Activated naive CD4-positive, alpha-beta T cell (primary cell): ENCODE data around the gene POLR3H.

Experiments
- DNase-seq, 4 experiments: peaks; one replicate each; lab custom pipeline; 2025; lab: John Stamatoyannopoulos, UW

POLR3H gene

DNA sequence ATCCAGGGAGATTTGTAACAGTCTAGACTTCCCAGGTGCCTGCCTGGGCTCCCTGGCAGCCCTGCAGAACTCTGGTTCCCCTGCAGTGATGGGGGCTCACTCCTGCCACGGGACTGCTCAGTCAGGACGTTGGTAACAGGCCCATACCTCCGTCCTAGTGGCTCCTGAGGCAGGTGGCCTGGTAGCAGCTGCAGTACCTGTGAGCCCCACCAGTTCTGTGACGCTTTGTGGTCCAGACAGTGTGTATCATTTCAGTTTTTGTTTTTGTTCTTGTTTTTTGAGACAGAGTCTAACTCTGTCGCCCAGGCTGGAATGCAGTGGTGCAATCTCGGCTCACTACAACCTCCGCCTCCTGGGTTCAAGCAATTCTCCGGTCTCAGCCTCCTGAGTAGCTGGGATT, 27.8 kb downstream of the POLR3H start:
- DNase-seq, result no peak

DNA sequence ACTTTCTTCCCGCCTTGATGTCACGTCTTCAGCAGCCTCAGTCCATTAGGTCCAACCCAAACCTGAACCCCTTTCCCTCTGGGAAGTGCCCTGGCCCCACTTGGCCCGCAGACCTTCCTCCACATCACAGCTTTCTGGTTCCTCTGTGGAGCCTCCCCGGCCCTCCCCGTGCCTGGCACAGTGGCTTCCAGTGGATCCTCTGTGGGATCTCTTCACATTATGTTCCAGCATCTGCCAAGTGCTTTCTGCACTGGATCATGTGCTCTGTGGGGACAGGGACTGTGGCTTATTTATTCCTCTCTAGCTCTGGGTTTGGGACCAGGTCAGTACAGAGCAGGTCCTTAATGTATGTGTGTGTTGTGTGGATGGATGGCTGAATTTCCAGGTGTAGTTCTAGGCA, 30.9 kb downstream of the POLR3H start:
- no peak for DNase-seq

DNA sequence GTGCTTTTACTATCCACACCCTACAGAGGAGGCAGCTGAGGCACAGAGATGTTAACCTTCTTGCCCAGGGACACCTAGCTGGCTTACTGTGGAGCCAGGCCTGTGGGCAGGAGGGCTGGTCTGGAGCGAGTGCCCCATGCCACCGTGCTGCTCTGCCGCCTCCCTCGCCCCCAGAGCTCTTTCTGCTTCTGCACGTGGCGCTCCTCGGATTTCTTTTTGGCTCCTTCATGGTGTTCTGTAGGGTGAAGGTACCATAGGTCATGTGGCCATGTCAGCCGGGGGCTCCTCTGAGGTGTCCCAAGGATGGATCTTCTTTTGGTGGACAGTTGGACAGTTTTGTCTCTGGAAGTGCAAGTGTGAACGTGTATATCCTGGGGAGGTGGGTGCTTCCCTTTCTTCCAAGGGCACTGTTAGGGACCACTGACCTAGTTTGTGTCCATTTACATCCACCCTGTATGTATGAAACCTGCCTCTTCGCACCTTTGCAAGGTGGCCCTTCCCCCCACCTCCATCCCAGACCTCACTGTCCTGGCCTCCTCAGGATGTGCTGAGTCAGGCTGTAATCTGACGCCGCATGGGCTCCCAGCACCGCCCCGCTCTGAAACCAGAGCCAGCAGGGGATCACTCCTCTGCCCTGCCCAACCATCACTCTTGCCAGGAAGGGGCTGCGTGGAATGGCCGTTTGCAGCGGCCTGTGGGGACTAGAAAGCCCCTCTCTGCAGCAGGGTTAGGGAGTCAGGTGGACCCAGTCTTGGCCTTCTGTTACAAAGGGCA, 31.7 kb downstream of the POLR3H start:
- DNase-seq, result no peak

DNA sequence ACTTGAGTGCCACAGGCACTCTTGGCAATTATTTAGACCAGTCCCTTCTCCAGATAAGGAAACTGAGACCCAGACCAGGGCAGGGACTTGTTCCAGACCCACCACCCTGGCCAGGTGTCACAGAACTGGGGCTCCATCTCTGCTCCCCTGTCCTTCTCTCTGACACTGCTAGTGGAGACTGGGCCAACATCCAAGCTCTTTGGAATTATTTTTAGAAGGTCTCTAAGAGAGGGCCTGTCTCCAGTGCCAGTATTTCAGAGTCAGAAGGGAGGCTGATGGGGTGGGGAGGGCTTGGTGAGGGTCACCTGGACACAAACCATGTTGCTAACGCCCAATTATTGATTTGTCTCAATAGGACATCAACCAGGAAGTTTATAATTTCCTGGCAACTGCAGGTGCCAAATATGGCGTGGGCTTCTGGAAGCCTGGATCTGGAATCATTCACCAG, 32.7 kb downstream of the POLR3H start:
- DNase-seq, result no peak

DNA sequence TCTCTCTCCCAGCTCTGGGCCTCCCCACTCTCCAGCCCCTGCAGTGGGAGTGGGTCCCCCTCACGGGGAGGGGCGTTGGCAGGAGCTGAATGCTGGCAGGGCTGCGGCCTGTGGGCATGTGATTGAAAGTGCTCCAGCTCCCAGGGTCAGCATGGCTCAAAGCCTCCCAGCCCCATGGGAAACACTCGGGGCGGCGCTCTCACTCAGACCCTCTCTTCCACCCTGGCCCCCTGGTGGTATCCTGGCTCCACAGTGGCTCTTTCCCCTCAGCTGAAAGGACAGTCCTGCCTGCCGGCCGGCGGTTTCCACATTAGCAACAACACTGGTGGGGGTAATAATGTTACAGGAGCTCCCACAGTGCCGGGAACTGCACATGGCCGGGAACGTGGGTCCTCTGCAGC, 35.5 kb downstream of the POLR3H start:
- no peak for DNase-seq

DNA sequence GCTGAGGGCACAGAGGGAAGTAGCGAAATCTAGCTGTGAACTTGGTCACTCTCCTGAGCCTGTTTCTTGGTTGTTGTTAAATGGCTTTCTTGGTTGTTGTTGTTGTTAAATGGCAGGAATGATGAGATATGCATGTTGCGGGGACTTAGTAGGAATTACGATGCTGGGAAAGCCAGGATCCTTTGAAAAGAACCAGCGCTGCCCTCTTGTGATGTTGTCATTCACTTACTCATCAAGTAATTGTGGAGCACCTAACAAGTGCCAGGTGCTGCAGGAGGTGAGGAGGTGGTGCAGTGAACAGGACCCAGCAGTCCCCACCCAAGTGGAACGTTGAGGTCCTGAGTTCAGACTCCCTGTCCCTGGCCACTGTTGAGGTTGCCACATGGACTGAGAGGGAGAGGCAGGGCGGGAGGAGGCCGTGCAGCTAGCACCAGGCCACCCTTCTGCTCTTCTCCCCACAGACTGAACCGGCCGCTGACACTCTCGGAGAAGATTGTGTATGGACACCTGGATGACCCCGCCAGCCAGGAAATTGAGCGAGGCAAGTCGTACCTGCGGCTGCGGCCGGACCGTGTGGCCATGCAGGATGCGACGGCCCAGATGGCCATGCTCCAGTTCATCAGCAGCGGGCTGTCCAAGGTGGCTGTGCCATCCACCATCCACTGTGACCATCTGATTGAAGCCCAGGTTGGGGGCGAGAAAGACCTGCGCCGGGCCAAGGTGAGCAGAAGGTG, 36.8 kb downstream of the POLR3H start:
- no peak for DNase-seq

DNA sequence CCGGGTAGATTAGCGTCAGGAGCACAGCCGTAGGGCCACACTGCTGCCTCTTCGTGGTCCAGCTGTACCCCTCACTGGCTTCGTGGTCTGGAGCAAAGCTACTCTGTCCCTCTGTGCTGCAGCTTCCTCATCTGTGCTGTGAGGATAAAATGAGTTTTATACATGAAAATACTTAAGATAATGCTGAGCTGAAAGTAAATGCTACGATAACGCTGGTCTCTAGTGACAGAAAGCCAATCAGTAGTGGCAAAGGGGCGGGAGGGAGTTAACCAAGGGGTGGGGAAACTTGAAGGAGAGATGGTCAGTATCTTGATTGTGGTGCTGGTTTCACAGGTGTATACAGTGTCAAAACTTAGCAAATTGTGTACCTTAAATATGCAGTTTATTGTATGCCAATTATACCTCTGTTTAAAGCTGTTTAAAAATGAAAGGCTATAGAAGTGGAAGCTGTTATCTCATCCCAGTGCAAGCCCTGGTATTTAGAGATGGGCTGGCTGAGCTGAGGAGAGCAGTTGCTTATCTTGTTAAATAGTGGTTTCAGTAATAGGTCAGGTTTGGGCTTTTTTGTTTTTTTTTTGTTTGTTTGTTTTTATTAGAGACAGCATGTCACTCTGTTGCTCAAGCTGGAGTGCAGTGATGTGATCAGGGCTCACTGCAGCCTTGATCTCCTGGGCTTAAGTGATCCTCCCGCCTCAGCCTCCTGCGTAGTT, 38.6 kb downstream of the POLR3H start:
- DNase-seq, result no peak

DNA sequence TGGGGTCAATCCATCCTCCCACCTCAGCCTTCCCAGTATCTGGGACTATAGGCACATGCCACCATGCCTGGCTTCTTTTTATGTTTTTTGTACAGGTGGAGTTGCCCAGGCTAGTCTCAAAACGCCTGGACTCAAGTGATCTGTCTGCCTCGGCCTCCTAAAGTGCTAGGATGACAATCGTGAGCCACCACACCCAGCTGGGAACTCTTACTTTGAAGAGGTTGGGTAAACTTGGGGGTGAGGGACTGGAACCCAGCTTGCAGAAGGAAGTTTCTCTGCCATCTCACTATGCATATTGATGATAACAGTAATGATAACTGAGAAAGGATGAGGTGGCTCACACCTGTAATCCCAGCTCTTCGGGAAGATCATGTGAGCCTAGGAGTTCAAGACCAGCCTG, 39.5 kb downstream of the POLR3H start:
- no peak for DNase-seq

DNA sequence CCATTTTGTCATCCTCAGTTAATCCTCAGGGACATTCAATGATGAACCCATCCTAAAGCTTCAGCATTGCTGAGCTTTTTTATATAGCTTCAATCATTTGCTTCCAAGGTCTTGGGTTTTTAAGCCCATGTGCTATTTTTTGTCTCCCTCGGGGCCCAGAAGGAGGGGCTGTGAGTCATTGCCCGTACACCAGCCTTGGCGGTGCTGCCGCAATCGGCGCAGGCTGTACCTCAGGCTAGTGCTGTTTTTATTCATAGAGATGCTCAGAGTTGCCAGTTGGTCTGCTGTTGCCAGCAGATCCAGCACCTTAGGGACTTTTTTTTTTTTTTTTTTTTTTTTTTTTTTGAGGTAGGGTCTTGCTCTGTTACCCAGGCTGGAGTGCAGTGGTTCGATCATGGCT, 39.9 kb downstream of the POLR3H start:
- DNase-seq, result no peak

DNA sequence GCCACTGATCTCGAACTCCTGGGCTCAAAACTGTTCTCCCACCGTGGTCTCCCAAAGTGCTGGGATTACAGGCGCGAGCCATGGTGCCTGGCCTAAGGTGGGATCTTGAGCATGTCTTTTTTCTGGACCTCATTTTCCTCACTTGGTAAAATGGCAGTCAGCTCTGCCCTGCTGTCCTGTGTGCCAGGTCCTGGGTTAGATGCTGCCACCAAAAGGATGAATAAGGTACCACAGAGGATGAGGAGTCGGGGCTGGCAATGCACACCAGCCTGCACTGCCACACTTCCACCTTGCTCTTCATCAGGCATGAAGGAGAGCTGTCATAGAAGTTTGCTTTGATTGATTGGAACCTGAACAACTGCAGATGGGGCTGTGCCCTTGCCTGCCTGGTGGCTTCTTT, 43.1 kb downstream of the POLR3H start:
- DNase-seq, result no peak

DNA sequence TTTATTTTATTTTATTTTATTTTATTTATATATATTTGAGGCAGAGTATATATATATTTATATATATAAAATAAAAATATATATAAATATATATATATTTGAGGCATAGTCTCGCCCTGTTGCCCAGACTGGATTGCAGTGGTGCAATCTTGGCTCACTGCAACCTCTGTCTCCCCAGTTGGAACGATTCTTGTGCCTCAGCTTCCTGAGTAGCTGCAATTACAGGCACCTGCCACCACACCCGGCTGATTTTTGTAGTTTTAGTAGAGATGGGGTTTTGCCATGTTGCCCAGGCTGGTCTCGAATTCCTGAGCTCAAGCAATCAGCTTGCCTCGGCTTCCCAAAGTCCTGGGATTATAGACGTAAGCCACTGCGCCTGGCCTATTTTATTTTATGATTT, 44.0 kb downstream of the POLR3H start:
- no peak for DNase-seq

DNA sequence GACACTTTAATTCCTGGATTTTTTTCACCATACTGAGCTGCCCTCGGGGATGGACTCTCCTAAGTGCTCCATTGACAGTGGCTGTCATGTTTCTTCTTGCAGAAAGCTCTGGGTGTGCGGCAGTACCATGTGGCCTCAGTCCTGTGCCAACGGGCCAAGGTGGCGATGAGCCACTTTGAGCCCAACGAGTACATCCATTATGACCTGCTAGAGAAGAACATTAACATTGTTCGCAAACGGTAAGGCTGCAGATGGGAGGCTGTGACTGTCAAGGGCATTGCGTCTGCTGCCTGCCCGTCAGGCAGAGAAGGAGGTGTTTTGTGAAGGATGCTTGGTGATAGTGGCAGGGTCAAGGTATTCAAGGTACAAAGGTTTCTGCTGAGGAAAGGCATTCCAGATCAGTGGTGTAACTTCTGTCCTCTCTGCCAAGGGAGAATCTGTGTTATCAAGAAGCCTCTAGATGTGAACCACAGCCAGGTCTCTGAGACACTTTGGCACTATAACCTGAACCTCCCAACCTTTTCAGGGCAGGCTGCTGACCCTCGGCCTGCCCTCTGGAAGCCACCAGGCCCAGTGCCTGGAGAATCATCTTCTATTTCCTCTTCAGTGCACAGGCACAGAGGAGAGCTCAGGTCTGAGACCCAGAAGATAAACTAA, 44.5 kb downstream of the POLR3H start:
- no peak for DNase-seq

DNA sequence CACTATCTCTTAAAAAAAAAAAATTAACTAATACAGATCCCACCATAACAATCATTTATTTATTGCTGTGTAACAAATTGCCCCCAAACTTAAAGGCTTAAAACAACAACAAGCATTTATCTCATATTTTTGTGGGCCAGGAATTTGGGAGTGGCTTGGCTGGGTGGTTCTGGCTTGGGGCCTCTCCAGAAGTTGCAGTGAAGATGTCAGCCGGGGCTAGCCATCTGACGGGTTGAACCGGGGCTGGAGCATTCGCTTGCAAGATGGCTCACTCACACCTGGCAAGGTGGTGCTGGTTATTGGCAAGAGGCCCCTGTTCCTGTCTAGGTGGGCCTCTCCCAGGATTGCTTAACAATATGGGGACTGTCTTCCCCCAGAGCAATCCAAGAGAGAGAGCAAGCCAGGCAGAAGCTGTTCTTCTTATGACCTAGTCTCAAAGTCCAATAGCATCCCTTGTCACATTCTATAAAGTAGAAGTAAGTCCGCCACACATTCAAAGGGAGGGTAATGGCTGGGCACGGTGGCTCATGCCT, 45.9 kb downstream of the POLR3H start:
- no peak for DNase-seq

DNA sequence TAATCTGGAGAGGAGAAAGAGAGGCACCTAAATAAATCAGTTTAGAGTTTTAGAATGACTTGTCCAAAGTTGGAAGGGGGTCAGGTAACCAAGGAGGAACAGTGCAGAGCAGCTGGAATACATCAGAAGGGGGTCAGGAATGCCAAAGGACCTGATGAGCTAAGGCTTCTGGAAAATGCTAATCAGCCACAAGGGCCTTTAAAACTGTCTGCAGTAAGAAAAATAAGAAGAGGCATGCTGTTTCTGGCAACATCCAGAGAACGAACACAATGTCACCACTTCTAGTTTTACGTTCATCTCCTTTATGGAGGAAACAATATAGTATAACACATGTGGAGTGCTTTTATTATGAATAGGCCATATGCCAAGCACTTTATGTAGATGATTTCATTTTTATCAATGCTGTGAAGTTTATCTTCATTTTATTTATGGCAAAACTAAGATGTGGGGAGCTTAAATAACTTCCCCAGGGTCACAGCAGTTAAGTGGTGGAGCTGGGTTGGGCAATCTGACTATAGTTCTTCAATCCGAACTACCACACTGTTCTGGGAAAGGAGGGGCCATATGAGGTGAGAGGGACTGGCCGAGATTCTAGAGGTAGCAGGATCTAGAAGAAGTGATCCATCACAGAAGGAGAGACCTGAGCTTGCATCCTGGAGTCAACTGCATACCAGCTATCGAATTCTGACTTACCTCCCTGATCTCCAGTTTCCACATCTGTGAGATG, 52.7 kb downstream of the POLR3H start:
- DNase-seq, result no peak

DNA sequence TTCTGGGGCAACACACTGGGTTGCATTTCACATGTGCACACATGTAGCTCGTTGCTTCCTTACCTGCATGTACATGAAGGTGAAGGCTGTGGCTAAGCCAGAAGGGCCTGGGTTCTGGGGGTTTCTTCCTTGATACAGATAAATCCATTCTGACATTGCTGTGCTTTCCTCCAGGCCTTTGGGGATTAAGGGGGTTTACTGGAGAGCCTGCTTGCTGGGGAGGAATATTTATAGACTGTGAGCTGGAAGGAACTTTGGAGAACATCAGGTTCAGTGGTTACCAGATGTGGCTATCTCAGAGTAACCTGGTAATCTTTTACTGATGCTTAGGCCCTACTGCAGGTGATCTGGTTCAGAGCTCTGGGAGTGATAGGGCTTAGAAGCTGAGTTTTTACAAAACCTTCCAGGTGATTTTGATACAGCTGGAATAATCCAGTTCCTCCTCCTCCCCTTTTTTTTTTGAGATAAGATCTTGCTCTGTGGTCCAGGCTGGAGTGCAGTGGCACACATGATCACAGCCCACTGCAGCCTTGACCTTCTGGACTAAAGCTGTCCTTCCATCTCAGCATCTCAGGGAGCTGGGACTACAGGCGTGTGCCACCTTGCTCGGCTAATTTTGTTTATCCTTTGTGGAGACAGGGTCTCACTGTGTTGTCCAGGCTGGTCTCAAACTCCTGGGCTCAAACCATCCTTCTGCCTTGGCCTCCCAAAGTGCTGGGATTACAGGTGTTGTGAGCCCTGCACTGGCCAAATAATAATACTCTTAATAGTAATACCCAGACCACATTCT, 55.5 kb downstream of the POLR3H start:
- DNase-seq, result no peak

DNA sequence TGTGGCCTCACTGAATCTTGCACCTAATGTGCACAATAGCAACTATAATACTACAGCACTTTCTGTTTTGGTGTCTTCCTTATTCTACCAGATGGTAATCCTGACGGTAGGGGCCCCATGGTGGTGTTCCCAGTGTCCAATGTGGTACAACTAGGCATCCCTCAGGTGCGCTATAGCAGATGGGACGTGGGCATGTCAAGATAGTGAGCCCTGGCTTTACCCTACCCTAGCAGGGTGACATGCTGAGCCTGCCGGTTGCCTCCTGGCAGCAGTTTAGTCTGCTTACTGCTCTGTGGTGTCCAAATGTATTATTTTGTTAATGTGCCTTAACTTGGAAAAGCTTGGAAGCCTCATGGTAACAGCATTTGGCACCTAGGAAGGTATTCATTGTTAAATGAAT, 56.2 kb downstream of the POLR3H start:
- DNase-seq, result no peak

DNA sequence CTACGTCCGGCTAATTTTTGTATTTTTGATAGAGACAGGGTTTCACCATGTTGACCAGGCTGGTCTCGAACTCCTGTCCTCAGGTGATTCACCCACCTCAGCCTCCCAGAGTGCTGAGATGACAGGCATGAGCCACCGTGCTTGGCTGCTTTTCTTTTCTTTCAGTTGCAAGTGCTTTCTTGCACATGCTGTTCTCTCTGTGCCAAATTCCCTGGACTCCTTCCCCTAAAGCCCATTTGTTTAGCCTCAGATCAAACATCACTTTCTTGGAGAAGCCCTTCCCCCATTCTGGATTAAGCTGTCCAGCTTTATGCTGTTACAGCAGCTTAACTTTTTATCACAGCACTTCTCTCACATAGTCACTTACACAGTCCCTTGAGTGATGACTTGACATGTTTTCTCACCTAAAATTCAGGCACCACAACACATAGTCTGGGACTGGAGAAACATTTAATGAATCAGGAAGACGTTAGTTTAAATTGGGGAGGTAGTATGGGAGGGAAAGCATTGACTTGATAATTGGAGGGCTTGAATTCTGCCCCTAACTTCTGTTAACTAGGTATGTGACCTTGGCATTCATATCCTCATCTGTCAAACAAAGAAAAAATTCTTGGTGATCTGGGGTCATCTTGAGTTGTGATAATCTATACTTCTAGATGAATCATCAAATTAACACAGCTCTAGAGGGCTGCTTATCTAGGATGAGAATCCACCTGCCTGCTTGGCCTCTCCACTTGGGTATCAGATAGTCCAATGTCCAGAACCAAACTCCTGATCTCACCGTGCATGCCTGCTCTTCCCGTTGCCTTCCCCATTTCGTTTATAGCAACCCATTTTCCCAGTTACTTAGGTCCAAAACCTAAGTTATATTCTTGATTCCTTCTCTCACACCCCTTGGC, 57.0 kb downstream of the POLR3H start:
- no peak for DNase-seq

DNA sequence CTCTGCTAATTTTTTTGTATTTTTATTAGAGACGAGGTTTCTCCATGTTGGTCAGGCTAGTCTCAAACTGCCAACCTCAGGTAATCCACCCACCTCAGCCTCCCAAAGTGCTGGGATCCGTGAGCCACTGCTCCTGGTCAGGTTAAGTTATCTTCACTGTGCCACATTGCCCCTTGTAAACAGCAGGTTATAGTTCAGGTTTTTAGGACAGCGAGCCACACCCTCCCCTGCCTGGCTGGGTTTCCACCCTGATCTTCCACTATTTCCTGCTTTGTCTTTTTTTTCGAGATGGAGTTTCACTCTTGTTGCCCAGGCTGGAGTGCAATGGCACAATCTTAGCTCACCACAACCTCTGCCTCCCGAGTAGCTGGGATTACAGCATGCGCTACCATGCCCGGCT, 59.2 kb downstream of the POLR3H start:
- no peak for DNase-seq

DNA sequence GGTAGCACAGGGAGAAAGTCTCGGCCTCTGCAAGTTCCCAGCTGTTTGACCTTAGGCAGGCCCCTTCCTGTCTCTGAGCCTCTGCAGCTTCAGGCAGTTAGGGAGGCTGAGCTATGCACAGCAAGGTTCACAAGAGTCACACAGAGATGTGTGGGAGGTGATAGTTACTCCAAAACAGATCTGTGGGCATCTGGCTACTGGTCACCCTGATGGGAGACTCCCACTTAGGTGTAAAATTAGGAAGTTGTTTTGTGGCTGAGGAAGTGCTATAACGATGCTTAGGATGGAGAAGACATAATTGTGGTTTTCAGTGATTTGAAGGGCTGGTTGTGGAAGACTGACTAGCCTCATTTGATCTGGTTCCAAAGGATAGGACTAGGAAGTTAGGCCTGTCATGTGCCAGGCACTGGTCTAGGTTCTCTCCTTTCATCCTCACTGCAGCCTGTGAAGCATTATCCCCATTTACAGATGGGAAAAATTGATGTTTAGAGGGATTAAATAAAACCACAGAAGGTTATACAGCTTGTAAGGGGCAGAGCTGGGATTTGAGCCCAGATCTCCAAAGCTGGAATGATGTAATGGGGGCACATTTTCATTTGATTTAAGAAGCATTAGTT, 61.8 kb downstream of the POLR3H start:
- no peak for DNase-seq
